ENCODE data around the gene GREB1L. TPM values are rescaled to one million over a fixed set of nuclear protein-coding genes. Genes with fewer than 3 reads are reported as not detected.

Gene GREB1L
- total and polyA plus RNA-seq, 2 of the 13 experiments (the other 11 are each of a cell fraction or from before 2014, with no cell fraction given): 0.17 to 0.66 TPM

DNA sequence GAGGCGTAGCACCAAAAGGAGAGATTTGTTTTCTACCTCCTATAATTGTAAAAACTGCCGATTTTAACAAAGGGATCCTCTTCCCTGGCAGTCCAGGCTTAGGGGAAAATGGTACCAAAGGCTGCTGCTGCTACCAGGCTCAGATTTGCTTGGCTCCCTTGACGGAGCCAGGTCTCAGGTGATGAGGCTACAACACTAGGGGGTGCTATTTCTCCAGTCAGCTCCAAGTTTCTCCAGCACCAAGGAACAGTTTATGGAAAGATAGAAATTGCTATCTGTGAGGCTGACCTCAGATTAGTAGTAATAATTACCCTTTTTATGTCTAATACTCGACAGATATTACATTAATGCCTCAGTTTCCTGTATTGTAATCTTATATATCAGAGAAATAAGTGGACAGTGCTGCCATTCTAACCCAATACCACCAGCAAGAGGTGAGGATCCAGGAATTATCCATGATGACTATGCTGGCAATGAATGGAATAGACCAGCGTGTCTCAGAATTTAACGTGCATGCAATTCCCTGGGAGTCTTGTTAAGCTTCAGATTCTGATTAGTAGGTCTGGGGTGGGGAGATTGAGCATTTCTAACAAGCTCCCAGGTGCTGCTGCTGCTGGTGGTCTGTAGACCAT, 247.2 kb downstream of the GREB1L start (continued):
- TF ChIP-seq CTCF (CRISPR knock-in tag; IDR thresholded peaks at IDR 0.05) (peak; percentile 86), ZNF562 (CRISPR knock-in tag; IDR thresholded peaks at IDR 0.05; ENCODE audit: borderline replicate concordance) (no peak), ZNF569 (CRISPR knock-in tag; IDR thresholded peaks at IDR 0.05; ENCODE audit: borderline replicate concordance) (no peak)
- TF ChIP-seq, protein P1, sequence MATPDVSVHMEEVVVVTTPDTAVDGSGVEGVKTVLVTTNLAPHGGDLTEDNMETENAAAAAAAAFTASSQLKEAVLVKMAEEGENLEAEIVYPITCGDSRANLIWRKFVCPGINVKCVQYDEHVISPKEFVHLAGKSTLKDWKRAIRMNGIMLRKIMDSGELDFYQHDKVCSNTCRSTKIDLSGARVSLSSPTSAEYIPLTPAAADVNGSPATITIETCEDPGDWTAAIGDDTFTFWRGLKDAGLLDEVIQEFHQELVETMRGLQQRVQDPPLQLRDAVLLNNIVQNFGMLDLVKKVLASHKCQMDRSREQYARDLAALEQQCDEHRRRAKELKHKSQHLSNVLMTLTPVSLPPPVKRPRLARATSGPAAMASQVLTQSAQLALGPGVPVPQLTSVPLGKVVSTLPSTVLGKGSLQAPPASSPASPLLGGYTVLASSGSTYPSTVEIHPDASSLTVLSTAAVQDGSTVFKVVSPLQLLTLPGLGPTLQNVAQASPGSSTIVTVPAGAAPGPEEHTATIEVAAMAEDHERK (CRISPR knock-in tag; IDR thresholded peaks at IDR 0.05; ENCODE audit: low read depth): no peak

DNA sequence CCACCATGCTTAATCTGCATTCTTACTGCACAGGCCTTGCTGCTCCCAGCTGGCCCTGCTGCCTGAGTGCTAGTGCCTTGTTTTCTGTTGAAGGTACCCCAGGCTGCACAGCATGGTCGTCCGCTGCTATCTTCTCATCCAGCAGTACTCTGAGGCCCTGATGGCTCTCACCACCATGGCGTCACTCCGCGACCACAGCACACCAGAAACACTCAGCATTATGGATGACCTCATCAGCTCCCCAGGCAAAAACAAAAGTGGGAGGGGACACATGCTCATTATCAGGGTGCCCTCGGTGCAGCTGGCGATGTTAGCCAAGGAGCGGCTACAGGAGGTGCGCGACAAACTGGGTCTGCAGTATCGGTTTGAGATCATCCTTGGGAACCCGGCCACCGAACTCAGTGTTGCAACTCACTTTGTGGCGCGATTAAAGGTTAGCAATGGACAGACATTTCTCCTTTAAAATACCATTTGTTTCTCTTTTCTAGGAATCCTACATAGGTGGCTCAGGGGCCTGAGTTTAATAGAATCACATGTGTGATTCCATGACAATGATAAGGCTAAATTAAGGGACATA, 248.0 kb downstream of the GREB1L start:
- H2AFZ ChIP-seq (ENCODE audit: low read length): no peak overlapping the region
- intact Hi-C loops (cut with micrococcal nuclease; ENCODE audit: unreplicated experiment): loop anchor here (1.0 kb wide), 1 partner anchor 109 kb away; no protein-coding TSS in a partner anchor
- no peak for DNase-seq (ENCODE audit: low spot score)
- no TSS peak for BruUV-seq (replicated peaks)
- ChIA-PET POLR2A (interaction anchor here (1.6 kb wide), 1 partner anchor 110 kb away, joined by 6 read pairs; the partner anchor contains the start of gene ESCO1), CTCF (ENCODE audit: low intra/inter-chr PET ratio, low total read pairs) (interaction anchor here (0.7 kb wide), 1 partner anchor 151 kb away, joined by 3 read pairs; no protein-coding TSS in a partner anchor)
- H3K9ac ChIP-seq (ENCODE audit: insufficient read depth, low read depth, low read length): no peak overlapping the region
- 79% methylated on average over 15 of the region's 15 CpGs for WGBS (ENCODE audit: low lambda C conversion rate)
- FAIRE-seq: no peak
- TF ChIP-seq CEBPZ (IDR thresholded peaks at IDR 0.05; ENCODE audit: low read length) (no peak), ATF7 (IDR thresholded peaks at IDR 0.05) (peak; percentile 64), ATF7 (CRISPR knock-in tag; IDR thresholded peaks at IDR 0.05) (no peak), ZBTB33 (CRISPR knock-in tag; IDR thresholded peaks at IDR 0.05) (peak; percentile 26; the same call in 1 of the 2 replicates)
- no peak overlapping the region for H3K4me2 ChIP-seq (ENCODE audit: low read depth, low read length)
- no peaks in the 10 kb centered on the region for H4K20me1 ChIP-seq (ENCODE audit: insufficient read depth, low read length)
- H3K36me3 ChIP-seq (replicated peaks in 1 of 2; ENCODE audit: control insufficient read depth in 1 of 2, insufficient read depth in 2 of 2, low read length in 2 of 2): no peaks in the 10 kb centered on the region
- H3K27ac ChIP-seq (ENCODE audit: extremely low read length, insufficient read depth, low read length): no peak overlapping the region
- no peaks in the 10 kb centered on the region; a peak in 1 of 5 replicates for H3K27me3 ChIP-seq (ENCODE audit: control insufficient read depth in 1 of 2, insufficient read depth in 2 of 2, low read length in 2 of 2)
- no peaks in the 10 kb centered on the region for H3K9me3 ChIP-seq (ENCODE audit: low read length)
- in situ Hi-C loops (cut with HindIII; ENCODE audit: extremely low pct_ligation_motif_present, low pct_unique_long_range_greater_than_20kb): no loop called here
- ATAC-seq: peak; percentile 19; the same call in 2 of the 3 replicates
- no peaks in the 10 kb centered on the region for H3K79me2 ChIP-seq (ENCODE audit: insufficient read depth, low read length)
- peaks cover 14% of the 10 kb centered on the region for H3K4me1 ChIP-seq (ENCODE audit: insufficient read depth, low read length)
- no peak overlapping the region for H3K4me3 ChIP-seq (replicated peaks in 1 of 3; ENCODE audit: insufficient read depth in 1 of 3, low read depth in 2 of 3, low read length in 3 of 3)

Measured in HepG2 (cell line).